ENCODE data around the gene ATAD3C.
"Not testable (repeated sequence)": the region's sequence is repeated elsewhere in the genome, so short reads cannot be mapped to it uniquely, and the experiment has no call there.

DNA sequence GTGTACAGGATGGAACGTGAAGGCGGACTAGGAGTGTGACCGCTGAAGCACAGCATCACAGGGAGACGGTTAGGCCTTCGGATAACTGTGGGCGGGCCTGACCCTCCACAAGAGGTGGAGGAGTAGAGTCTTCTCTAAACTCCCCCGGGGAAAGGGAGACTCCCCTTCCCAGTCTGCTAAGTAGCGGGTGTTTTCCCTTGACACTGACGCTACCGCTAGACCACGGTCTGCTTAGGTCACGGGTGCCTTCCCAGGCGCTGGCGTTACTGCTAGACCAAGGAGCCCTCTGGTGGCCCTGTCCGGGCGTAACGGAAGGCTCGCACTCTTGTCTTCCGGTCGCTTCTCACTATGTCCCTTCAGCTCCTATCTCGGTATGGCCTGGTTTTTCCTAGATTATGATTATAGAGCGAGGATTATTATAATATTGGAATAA is 55.9 kb downstream of the ATAD3C start:
- TF ChIP-seq, protein P1, sequence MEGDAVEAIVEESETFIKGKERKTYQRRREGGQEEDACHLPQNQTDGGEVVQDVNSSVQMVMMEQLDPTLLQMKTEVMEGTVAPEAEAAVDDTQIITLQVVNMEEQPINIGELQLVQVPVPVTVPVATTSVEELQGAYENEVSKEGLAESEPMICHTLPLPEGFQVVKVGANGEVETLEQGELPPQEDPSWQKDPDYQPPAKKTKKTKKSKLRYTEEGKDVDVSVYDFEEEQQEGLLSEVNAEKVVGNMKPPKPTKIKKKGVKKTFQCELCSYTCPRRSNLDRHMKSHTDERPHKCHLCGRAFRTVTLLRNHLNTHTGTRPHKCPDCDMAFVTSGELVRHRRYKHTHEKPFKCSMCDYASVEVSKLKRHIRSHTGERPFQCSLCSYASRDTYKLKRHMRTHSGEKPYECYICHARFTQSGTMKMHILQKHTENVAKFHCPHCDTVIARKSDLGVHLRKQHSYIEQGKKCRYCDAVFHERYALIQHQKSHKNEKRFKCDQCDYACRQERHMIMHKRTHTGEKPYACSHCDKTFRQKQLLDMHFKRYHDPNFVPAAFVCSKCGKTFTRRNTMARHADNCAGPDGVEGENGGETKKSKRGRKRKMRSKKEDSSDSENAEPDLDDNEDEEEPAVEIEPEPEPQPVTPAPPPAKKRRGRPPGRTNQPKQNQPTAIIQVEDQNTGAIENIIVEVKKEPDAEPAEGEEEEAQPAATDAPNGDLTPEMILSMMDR (IDR thresholded peaks at IDR 0.05) = peak in 3 of 4 experiments; percentile 43 to 59 (median 58)
- TF ChIP-seq POLR2A, POLR2AphosphoS5 (IDR thresholded peaks at IDR 0.05): not testable (repeated sequence)

All from gastroesophageal sphincter (tissue), 3 donors.